ENCODE results near the gene HMGCLL1. TPM values are rescaled to one million over a fixed set of nuclear protein-coding genes. Genes with fewer than 3 reads are reported as not detected.

The HMGCLL1 gene
- 10 to 100 TPM in 1 of 4 donors, 1 to 10 TPM in 3; 2.6 to 13.5 (median 3.2) TPM for polyA plus RNA-seq (ENCODE audit: insufficient read length in 4 of 4)

DNA sequence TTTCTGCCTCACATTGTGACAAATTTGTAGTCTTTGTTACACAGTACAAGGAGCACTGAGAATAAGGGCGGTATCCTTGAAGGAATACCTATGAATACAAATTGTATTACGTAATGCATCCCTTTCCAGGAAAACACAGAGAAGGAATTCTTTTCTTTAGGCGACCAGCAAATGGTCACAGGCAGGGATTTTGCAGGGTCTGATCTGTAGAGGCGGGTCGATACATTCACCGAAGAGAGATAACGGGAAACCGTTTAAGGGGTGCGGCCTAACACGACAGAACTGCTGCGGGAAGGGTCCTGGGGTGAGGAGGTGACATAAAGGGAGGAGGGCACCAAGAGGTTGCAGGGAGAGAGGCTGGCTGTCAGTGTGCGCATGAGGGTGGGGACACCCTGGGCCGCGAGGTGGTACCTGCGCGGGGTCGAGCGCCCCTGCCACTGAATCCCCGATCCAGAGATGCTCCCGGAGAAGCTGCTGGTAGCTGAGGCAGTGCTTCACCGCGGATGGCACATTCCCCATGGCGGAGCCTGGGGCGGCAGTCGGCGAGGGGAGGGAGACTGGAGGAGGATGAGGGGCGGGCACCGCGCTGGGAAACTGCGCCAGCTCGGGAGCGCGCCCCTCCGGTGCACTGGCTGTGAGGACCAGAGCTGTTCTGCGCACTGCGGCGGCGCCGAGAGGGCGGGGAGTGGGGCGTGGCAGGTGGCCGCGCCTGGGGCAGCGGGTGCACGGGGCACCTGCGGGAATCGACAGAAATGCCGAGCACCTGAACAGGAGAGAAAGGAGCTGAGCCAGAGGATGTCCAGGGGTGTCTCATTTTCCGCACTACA is at the start of gene HMGCLL1:
TSS of gene HMGCLL1 (minus strand) at position 656 of the 827 bp plus-strand sequence. CDS start at position 519, 137 bp downstream.
- DNase-seq (ENCODE audit: low read depth in 4 of 4, low spot score in 3 of 4) = peak in 1 of 4 donors; percentile 41

GRCh38 chr6:55621993-55622392 is 43.0 kb upstream of the HMGCLL1 start:
- no peak for DNase-seq (ENCODE audit: low read depth in 4 of 4, low spot score in 3 of 4)

GRCh38 chr6:55621244-55621643 is 42.3 kb upstream of the HMGCLL1 start:
- DNase-seq (ENCODE audit: low read depth in 4 of 4, low spot score in 3 of 4) = no peak

- DNase-seq (ENCODE audit: low read depth in 4 of 4, low spot score in 3 of 4) = peak in 1 of 4 donors; percentile 6
Measured at GRCh38 chr6:55617272-55617671, 38.3 kb upstream of the HMGCLL1 start.

DNA sequence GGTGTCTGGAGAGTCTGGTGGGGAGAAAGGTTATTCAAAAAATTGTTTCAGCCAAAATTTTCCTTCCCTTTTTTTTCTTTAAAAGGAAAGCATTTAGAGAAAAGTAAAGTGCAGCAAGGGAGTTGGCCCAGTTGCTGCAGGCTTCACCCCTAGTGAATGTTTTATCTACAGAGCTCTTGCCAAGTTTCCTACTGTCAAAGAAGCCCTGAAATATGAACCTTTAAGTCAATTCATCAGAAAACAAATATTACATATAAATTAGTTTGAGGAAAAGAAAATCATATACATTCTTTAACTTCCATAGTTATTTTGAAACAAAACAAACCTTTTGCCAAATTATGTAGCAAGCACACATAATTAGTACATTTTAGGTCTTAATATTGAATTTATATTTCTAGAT is 25.0 kb upstream of the HMGCLL1 start:
- no peak for DNase-seq (ENCODE audit: low read depth in 4 of 4, low spot score in 3 of 4)

DNA sequence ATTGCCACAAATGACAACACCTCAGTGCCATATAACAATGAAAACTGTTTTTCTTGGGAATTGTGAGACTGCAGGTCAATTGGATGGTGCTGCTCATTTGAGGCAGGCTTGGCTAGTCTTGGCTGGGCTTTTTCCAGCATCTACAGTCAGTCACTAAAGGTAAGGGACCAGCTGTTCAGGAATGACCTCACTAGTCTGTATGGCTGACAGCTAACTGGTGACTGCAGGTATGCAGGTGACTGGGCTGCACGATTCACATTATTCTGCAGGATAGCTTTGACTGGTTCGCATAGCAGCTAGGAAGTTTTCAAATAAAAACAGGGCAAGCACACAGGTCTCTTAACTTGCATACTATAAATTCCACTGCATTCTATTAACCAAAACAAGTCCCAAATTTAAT is 22.1 kb upstream of the HMGCLL1 start:
- DNase-seq (ENCODE audit: low read depth in 4 of 4, low spot score in 3 of 4) = no peak

DNA sequence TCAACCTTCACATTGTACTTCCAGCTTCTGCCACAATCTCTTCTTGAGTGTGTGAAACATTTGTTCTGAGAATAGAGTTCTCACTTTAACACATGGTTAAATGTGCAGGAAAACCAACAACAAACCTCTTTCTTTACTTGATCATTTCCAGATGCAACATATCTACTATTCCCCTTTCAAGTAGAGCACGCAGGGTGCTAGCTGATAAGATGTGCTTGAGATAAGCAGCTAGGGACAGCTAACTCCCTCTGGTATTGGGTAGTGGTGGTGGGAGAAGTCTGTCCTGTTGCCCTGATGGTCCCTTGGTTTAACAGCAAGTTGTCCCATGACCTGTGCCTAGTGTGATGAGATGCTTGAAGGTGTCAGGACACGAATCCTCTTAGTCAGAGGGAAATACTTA is 15.4 kb upstream of the HMGCLL1 start:
- no peak for DNase-seq (ENCODE audit: low read depth in 4 of 4, low spot score in 3 of 4)

DNA sequence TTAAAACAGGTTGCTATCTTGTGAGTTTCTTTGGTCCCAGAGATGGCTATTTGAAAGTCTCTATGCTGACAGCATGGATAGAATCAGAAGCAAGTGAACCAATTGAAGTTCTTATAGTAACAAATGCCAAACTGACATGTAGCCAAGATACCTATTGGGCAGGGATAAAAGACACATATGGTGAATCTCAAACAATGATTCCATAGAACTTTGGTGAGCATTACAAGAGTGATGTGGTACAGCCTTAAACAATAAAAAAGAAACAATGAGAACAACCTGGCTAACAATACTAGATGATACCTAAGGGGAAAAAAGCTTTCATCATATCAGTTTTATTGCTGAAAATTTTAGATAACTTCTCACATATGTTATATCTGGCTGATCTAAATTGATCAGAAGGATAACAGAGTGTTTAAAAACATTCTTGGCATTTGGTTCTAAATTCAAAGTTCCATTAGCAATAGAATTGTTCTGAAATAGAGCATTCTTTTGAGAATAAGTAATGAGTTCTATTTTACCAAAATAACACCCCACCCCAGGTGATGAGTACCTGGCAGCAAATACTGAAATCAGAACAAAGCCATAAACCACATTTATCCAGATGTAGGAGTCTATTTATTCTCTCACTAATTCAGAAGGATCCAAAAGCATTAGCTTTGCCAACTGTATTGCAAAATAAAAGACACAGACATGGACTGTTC is 5.8 kb upstream of the HMGCLL1 start:
- DNase-seq (ENCODE audit: low read depth in 4 of 4, low spot score in 3 of 4) = no peak

- DNase-seq (ENCODE audit: low read depth in 4 of 4, low spot score in 3 of 4) = no peak
Measured at GRCh38 chr6:55576811-55577210, 2.2 kb downstream of the HMGCLL1 start.

DNA sequence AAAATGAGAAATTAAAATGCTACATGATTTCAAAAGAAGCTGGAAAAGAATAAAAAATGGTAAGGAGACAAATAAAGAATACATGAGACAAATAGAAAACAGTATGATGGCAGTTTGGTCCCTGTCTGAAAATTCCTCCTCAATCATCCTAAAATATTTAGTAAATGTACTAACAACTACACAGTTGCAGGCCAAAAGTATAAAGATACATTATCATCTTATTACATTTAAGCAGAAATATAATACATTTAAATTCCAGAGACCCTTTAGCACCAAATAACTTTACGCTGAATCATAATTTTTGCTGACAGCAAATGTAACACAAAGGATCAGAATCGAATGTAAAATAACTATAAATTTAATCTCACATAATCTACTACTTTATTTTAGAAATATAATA is 4.4 kb downstream of the HMGCLL1 start:
- no peak for DNase-seq (ENCODE audit: low read depth in 4 of 4, low spot score in 3 of 4)

GRCh38 chr6:55569638-55570037 is 9.4 kb downstream of the HMGCLL1 start:
- no peak for DNase-seq (ENCODE audit: low read depth in 4 of 4, low spot score in 3 of 4)

DNA sequence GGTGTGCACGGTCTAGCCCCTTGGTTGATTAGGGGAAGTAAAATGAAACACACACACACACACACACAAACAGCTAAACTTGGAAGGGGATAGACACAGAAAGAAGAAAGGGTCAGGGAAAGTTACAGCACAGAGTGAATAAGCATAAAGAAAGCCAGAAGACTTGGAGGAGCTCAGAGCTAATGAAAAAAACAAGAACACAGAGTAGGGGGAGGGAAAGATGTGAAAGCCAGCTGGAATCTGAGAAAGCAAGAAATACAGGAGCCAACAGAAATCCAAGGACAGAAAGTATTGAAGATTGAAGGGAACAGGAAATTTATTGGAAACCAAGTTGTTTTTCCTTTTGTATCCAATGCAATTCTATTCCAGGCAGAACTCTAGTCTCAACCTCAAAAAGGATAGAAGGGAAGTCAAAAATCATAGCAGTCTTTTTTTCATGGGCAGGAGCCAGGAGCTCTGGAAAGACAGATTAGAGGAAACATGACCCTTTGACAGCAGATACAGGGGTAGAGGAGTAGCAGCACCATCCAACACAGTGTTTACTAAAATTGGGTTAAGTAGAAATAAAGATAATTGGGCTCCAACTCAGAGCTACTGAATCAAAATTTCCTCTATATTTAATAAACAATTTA is 10.1 kb downstream of the HMGCLL1 start:
- peak in 1 of 4 donors; percentile 35 for DNase-seq (ENCODE audit: low read depth in 4 of 4, low spot score in 3 of 4)

DNA sequence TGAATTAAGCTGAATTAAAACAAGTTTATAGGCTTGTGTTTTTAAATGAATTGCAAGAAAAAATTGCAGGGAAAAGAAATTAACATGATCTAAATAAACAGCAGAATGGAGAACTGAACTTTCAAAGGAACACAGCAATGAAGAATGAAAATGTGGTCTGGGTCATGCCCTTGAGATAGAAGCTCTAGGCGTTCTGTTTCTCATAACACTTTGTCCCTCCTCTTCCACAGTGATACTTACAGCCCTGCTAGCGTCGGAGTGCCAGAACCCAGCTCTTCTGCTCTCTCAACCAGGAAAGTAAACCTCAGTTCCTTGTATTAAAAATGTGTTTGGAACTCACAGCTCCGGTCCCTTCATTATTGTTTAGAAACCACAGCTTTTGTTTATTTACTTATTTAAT is 11.4 kb downstream of the HMGCLL1 start:
- DNase-seq (ENCODE audit: low read depth in 4 of 4, low spot score in 3 of 4) = no peak

GRCh38 chr6:55566036-55566710 is 12.8 kb downstream of the HMGCLL1 start:
- no peak for DNase-seq (ENCODE audit: low read depth in 4 of 4, low spot score in 3 of 4)

DNA sequence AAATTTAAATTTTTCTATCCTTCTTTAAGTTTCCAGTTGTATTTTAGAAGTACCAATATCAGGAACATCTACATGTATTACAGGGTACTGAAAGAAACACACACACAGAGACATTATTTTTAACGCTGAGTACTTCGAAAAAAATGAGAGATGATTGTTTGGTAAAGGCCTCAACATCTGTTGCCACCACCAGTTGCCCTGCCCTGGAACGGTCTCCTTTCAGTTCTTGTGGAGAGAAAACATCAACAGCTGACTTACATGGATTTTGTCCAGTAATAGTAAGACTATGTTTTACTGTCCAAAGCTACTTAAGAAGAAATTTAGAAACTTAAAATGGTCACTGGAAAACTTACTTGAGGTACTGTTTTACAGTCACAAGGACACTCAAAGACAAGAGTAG is 16.7 kb downstream of the HMGCLL1 start:
- no peak for DNase-seq (ENCODE audit: low read depth in 4 of 4, low spot score in 3 of 4)

DNA sequence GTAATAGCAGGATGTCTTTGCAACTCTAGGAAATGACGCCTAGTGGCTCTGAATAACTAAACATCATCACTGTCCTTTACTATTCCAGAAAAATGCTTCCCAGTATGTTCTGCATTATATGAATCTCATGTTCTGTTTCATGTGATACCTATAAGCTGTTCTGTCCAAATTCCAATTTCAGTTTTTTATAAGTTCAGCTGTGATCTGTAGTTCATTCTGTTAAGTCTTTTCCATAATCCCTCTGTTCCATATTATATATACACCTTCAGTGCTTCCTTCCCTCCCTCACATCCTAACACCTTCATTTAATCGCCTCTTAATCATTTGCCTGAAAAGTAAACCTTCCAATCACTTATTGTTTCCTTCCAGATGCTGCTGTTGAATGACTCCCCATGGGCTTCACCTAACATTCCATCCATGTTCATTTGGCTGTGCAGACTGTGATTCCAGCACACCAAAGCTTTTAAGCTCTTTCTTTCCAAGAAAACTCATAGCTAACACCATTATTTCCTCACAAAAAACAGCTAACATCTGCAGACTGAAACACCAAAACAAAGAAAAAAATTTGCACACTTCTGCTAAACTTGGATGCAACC is 18.6 kb downstream of the HMGCLL1 start:
- no peak for DNase-seq (ENCODE audit: low read depth in 4 of 4, low spot score in 3 of 4)

DNA sequence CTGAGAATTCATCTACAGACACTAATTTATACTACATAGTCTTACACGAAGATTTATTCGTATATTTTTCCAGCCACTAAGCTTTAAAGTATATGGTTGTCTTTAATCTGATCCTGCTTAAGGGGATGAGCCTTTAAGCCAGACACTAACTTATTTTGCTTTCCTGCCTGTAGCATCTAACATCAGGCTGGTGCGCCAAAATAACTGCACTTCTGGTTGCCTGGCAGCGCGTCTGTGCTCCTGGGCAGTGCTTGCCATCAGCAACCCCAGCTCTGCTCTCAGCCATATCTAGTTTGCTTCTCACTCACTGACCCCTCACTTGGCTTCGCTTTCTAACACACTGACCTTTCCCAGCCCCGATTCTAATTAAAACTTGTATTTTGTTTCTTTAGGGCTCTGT is 21.8 kb downstream of the HMGCLL1 start:
- no peak for DNase-seq (ENCODE audit: low read depth in 4 of 4, low spot score in 3 of 4)

GRCh38 chr6:55545791-55546190 is 33.2 kb downstream of the HMGCLL1 start:
- DNase-seq (ENCODE audit: low read depth in 4 of 4, low spot score in 3 of 4) = no peak

GRCh38 chr6:55543633-55544309 is 35.2 kb downstream of the HMGCLL1 start:
- no peak for DNase-seq (ENCODE audit: low read depth in 4 of 4, low spot score in 3 of 4)

DNA sequence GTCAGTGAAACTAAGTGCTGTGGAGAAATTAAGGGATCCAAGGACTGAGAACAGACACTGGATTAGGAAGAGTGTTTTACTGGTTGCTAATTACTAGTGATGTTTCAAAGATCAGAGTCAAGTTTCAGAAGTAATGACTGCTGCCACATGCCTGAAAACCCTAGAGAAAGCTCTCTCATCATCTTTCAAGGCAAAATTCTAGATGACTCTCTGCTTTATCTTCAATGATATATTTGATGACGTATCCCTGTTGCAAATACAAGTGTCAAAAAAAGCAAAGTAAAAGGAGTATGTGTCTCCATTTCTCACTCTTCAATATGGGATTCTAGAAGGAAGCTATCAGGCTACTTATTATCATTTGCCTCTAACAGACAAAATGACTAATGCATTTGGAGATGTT is 38.0 kb downstream of the HMGCLL1 start:
- no peak for DNase-seq (ENCODE audit: low read depth in 4 of 4, low spot score in 3 of 4)

All from left renal pelvis (tissue), 4 donors.